Ovary (tissue), 3 donors: ENCODE measurements around the gene TBC1D1.

Experiments used
- EP300 ChIP-seq: sonication (generic); formaldehyde crosslinking; IDR thresholded peaks from one replicate; pipeline ENCODE4 v1.6.1; 2017; ENCODE audit warnings: antibody characterized with exemption
- TF ChIP-seq, protein P1 (sequence below), 3 donors: fragments of 450-650 bp in 2 of 3; fragments of 200-600 bp in 1 of 3; IDR thresholded peaks; one replicate each; pipeline versions ENCODE4 v1.5.1 to v1.8.0; 2016 to 2022; ENCODE audit warnings: antibody characterized with exemption in 3 of 3, mild to moderate bottlenecking in 1 of 3
- donor health status: DM: no; HTN: no; CAD: no.

DNA sequence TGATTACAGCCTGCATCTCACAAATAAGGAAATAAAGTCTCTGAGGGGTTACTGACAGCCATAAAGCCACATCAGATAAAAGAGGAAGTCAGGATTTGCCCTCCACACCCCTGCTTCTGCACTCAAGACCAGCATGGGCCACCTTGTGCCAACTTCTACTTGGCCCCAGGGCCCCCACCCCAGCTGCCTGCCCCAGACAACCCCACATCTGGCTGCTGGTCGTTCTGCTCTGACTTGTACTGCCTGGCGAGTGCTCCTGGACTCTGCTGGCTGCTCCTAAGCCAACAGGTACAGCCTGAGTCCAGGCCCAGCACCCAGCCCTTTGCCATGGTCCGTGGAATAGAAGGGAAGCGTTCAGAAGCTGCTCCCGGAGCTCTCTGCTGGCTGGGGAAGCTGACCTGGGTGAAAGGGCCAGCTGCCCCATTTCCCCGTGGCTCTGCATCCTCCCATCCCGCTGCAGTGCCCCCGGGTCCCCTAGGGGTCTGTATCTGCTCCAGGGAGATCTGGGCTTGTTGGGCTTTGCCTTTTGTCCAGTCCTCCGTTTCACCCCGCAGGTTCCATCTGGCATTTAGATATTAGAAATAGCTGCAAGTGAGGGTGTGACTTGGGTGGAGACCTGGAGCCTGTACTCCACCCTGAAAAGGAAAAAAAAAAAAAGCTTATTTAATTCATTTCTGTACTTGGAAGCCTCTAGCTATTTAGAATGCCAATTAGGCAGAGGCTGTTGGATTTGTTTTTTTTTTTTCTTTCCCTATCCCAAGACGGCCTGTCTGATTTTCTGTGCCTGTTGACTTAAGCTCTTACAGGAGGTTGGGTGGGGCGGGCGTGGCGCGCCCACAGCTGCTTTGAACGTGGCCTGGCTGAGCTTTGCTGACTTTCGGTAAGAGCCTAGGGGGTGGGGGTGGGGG, 264.1 kb downstream of the TBC1D1 start:
- no peak for TF ChIP-seq EP300
- TF ChIP-seq, protein P1, sequence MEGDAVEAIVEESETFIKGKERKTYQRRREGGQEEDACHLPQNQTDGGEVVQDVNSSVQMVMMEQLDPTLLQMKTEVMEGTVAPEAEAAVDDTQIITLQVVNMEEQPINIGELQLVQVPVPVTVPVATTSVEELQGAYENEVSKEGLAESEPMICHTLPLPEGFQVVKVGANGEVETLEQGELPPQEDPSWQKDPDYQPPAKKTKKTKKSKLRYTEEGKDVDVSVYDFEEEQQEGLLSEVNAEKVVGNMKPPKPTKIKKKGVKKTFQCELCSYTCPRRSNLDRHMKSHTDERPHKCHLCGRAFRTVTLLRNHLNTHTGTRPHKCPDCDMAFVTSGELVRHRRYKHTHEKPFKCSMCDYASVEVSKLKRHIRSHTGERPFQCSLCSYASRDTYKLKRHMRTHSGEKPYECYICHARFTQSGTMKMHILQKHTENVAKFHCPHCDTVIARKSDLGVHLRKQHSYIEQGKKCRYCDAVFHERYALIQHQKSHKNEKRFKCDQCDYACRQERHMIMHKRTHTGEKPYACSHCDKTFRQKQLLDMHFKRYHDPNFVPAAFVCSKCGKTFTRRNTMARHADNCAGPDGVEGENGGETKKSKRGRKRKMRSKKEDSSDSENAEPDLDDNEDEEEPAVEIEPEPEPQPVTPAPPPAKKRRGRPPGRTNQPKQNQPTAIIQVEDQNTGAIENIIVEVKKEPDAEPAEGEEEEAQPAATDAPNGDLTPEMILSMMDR (IDR thresholded peaks at IDR 0.05) = no peak
